PC-9 (cell line): ENCODE measurements around the gene ATP1A4. TPM values are rescaled to one million over a fixed set of nuclear protein-coding genes. Genes with fewer than 3 reads are reported as not detected.

Experiments
- BruUV-seq: library from RNA; stranded (reverse); fragments of 400-500 nt; replicated peaks from 2 replicates; lab custom pipeline; 2021; lab: Mats Ljungman, UMichigan
- CTCF ChIA-PET: fragments of 300-600 bp; sonication (Branson Sonifier 250); formaldehyde crosslinking; loops from one replicate; lab custom pipeline; 2022; ENCODE audit warnings: antibody characterized with exemption; lab: Charles Lee
- POLR2A ChIA-PET: fragments of 300-600 bp; sonication (Branson Sonifier 250); formaldehyde crosslinking; loops from one replicate; lab custom pipeline; 2022; ENCODE audit warnings: antibody characterized with exemption; ENCODE audit not compliant: unreplicated experiment; lab: Charles Lee
- DNase-seq, 2 experiments: peaks; one replicate each; pipeline versions ENCODE4 v3.0.0 to v3.0.0-alpha.2; 2015 to 2022; ENCODE audit warnings: mixed read lengths in 1 of 2
- H2AFZ ChIP-seq: fragments of 200-600 bp; sonication (generic); 2 replicates; pipeline ENCODE4 v1.8.1; 2017; ENCODE audit warnings: antibody characterized with exemption
- H3F3A ChIP-seq: fragments of 200-600 bp; sonication (generic); 2 replicates; pipeline ENCODE4 v1.8.1; 2017; ENCODE audit warnings: antibody characterized with exemption, mild to moderate bottlenecking, low read depth; ENCODE audit not compliant: insufficient read depth
- H3K27ac ChIP-seq: fragments of 200-600 bp; sonication (generic); 2 replicates; pipeline ENCODE4 v1.6.1; 2016; ENCODE audit warnings: mixed run types
- H3K27me3 ChIP-seq: fragments of 200-600 bp; sonication (generic); 2 replicates; pipeline ENCODE4 v1.6.1; 2016; ENCODE audit warnings: low read depth, mixed run types; ENCODE audit not compliant: insufficient read depth
- H3K36me3 ChIP-seq: fragments of 200-600 bp; sonication (generic); 2 replicates; pipeline ENCODE4 v1.6.1; 2016; ENCODE audit warnings: low read depth, mixed run types
- H3K4me1 ChIP-seq: fragments of 200-600 bp; sonication (generic); replicated peaks from 2 replicates; pipeline ENCODE4 v1.6.1; 2016; ENCODE audit warnings: mixed run types; ENCODE audit not compliant: insufficient read depth
- H3K4me2 ChIP-seq: fragments of 200-600 bp; sonication (generic); 2 replicates; pipeline ENCODE4 v1.6.1; 2017; ENCODE audit warnings: mixed run types
- H3K4me3 ChIP-seq: fragments of 200-600 bp; sonication (generic); 2 replicates; pipeline ENCODE4 v1.6.1; 2016; ENCODE audit warnings: mixed run types
- H3K79me2 ChIP-seq: fragments of 200-600 bp; sonication (generic); 2 replicates; pipeline ENCODE4 v1.6.1; 2017; ENCODE audit warnings: low read depth, mixed run types
- H3K9me2 ChIP-seq: fragments of 200-600 bp; sonication (generic); 2 replicates; pipeline ENCODE4 v1.8.1; 2017; ENCODE audit warnings: mild to moderate bottlenecking; ENCODE audit not compliant: insufficient read depth
- H3K9me3 ChIP-seq: fragments of 200-600 bp; sonication (generic); 2 replicates; pipeline ENCODE4 v1.8.1; 2016; ENCODE audit warnings: low read depth; ENCODE audit not compliant: insufficient read depth
- H4K20me1 ChIP-seq: fragments of 200-600 bp; sonication (generic); 2 replicates; pipeline ENCODE4 v1.8.1; 2017; ENCODE audit not compliant: insufficient read depth
- CTCF ChIP-seq: fragments of 200-600 bp; sonication (generic); conservative IDR thresholded peaks from 2 replicates; pipeline ENCODE4 v1.6.1; 2017; ENCODE audit warnings: mixed run types, antibody characterized with exemption, mild to moderate bottlenecking, moderate library complexity
- EZH2 ChIP-seq: fragments of 200-600 bp; sonication (generic); IDR thresholded peaks from 2 replicates; pipeline ENCODE4 v1.8.0; 2017; ENCODE audit warnings: antibody characterized with exemption, low read depth
- intact Hi-C: fragments of 100-400 bp; cut with micrococcal nuclease; formaldehyde crosslinking; loops from one replicate; pipeline ENCODE4 v1.10.0; 2022; ENCODE audit not compliant: unreplicated experiment
- total RNA-seq: library from RNA; stranded (reverse); gene quantifications from 2 replicates; pipeline ENCODE4 v1.2.3, GENCODE V29; 2021

The ATP1A4 gene
- total RNA-seq, 1 experiment from 2014 or later = not detected

GRCh38 chr1:160209321-160210046, 58.1 kb downstream of the ATP1A4 start:
- POLR2A ChIA-PET = interaction anchor here (0.6 kb wide), 1 partner anchor 51 kb away, joined by 6 read pairs; no protein-coding TSS in a partner anchor
- no peak for DNase-seq
- Histone ChIP-seq H3K36me3 (peaks cover 17% of the 10 kb centered on the region; the same call in 1 of the 2 replicates), H4K20me1 (peaks cover 19% of the 10 kb centered on the region), H3K4me2 (no peak overlapping the region), H3K9me3 (no peaks in the 10 kb centered on the region), H3K79me2 (peaks cover 46% of the 10 kb centered on the region), H3K27me3 (no peaks in the 10 kb centered on the region), H3K27ac (no peak overlapping the region), H3F3A (peaks cover 29% of the 10 kb centered on the region), H3K4me3 (no peak overlapping the region), H3K4me1 (peaks cover 21% of the 10 kb centered on the region), H2AFZ (no peak overlapping the region), H3K9me2 (no peaks in the 10 kb centered on the region)
- CTCF ChIA-PET = no interaction called here
- TF ChIP-seq EZH2 = no peak
- no peak for TF ChIP-seq CTCF
- intact Hi-C loops = loop anchor here (5.0 kb wide), 1 partner anchor 177 kb away; the partner anchor contains the start of gene PIGM
- no TSS peak for BruUV-seq

GRCh38 chr1:160210561-160210960, 59.2 kb downstream of the ATP1A4 start:
- Histone ChIP-seq H3K4me2 (no peak overlapping the region), H3K36me3 (peaks cover 20% of the 10 kb centered on the region; the same call in 1 of the 2 replicates)
- BruUV-seq = no TSS peak

More at GRCh38 chr1:160210561-160210960, 59.2 kb downstream of the ATP1A4 start:
- intact Hi-C loops = no loop called here
- POLR2A ChIA-PET = no interaction called here
- H3K9me2 ChIP-seq = no peaks in the 10 kb centered on the region
- H3K4me1 ChIP-seq = peaks cover 17% of the 10 kb centered on the region
- CTCF ChIA-PET = no interaction called here
- peaks cover 38% of the 10 kb centered on the region for H3F3A ChIP-seq
- H4K20me1 ChIP-seq = peaks cover 19% of the 10 kb centered on the region
- H3K9me3 ChIP-seq = no peaks in the 10 kb centered on the region
- H3K4me3 ChIP-seq = no peak overlapping the region
- no peak overlapping the region for H2AFZ ChIP-seq
- no peak for DNase-seq
- no peak overlapping the region for H3K27ac ChIP-seq
- no peaks in the 10 kb centered on the region for H3K27me3 ChIP-seq
- TF ChIP-seq EZH2 = no peak
- TF ChIP-seq CTCF = no peak
- H3K79me2 ChIP-seq = peaks cover 43% of the 10 kb centered on the region
